HepG2 (cell line): Measurements from ENCODE around the gene STK36. TPM values are rescaled to one million over a fixed set of nuclear protein-coding genes. Genes with fewer than 3 reads are reported as not detected.
A peak's percentile ranks its signal among the peaks of the same experiment; 100 is the strongest.

ENCODE experiments used
- ATF1 ChIP-seq: IDR thresholded peaks from 2 replicates; pipeline ENCODE4 v1.6.1; 2016; ENCODE audit warnings: mild to moderate bottlenecking, control low read depth
- ATF3 ChIP-seq: sonication (generic); formaldehyde crosslinking; IDR thresholded peaks from 2 replicates; pipeline ENCODE4 v1.4.0; 2020; ENCODE audit warnings: missing genetic modification reagents
- BATF2 ChIP-seq: sonication (generic); formaldehyde crosslinking; IDR thresholded peaks from 2 replicates; pipeline ENCODE4 v1.8.0; 2022; ENCODE audit warnings: mild to moderate bottlenecking, missing genetic modification reagents, moderate library complexity
- CBX5 ChIP-seq: sonication (generic); formaldehyde crosslinking; IDR thresholded peaks from 2 replicates; pipeline ENCODE4 v1.4.0; 2020; ENCODE audit warnings: missing genetic modification reagents, borderline replicate concordance
- DRAP1 ChIP-seq: IDR thresholded peaks from 2 replicates; pipeline ENCODE4 v1.6.1; 2016; ENCODE audit warnings: missing genetic modification reagents, missing compliant biosample characterization
- HOXD1 ChIP-seq: sonication (generic); formaldehyde crosslinking; IDR thresholded peaks from 2 replicates; pipeline ENCODE4 v1.5.0; 2020; ENCODE audit warnings: missing genetic modification reagents
- ISL2 ChIP-seq: sonication (generic); formaldehyde crosslinking; IDR thresholded peaks from 2 replicates; pipeline ENCODE4 v1.5.0; 2020; ENCODE audit warnings: missing genetic modification reagents
- KDM4B ChIP-seq: sonication (generic); formaldehyde crosslinking; IDR thresholded peaks from 2 replicates; pipeline ENCODE4 v1.4.0; 2020; ENCODE audit warnings: missing genetic modification reagents
- MEF2D ChIP-seq: sonication (generic); formaldehyde crosslinking; IDR thresholded peaks from 2 replicates; pipeline ENCODE4 v1.5.1; 2020; ENCODE audit warnings: mild to moderate bottlenecking, missing genetic modification reagents
- MTF1 ChIP-seq: sonication (generic); formaldehyde crosslinking; IDR thresholded peaks from 2 replicates; pipeline ENCODE4 v1.5.0; 2020; ENCODE audit warnings: missing genetic modification reagents
- MYC ChIP-seq: sonication (generic); formaldehyde crosslinking; IDR thresholded peaks from 2 replicates; pipeline ENCODE4 v1.9.0; 2021; ENCODE audit warnings: missing genetic modification reagents, borderline replicate concordance
- NFE2 ChIP-seq: sonication (generic); formaldehyde crosslinking; IDR thresholded peaks from 2 replicates; pipeline ENCODE4 v1.4.0; 2020; ENCODE audit warnings: missing genetic modification reagents
- SMAD9 ChIP-seq: sonication (generic); formaldehyde crosslinking; IDR thresholded peaks from 2 replicates; pipeline ENCODE4 v1.5.1; 2020; ENCODE audit warnings: mild to moderate bottlenecking, missing genetic modification reagents
- SMARCC2 ChIP-seq: fragments of 450-650 bp; IDR thresholded peaks from 2 replicates; pipeline ENCODE4 v1.6.1; 2017; ENCODE audit warnings: antibody characterized with exemption, mild to moderate bottlenecking
- ZBTB2 ChIP-seq: sonication (generic); formaldehyde crosslinking; IDR thresholded peaks from 2 replicates; pipeline ENCODE4 v1.8.0; 2022; ENCODE audit warnings: low read depth, missing genetic modification reagents
- ZNF136 ChIP-seq: sonication (generic); formaldehyde crosslinking; IDR thresholded peaks from 2 replicates; pipeline ENCODE4 v1.8.1; 2022; ENCODE audit warnings: low read depth, mild to moderate bottlenecking, moderate library complexity, missing genetic modification reagents
- ZNF235 ChIP-seq: sonication (generic); formaldehyde crosslinking; IDR thresholded peaks from 2 replicates; pipeline ENCODE4 v1.8.1; 2023; ENCODE audit warnings: mild to moderate bottlenecking, missing genetic modification reagents, borderline replicate concordance
- ZNF552 ChIP-seq: sonication (generic); formaldehyde crosslinking; IDR thresholded peaks from 2 replicates; pipeline ENCODE4 v1.9.0; 2022; ENCODE audit warnings: missing genetic modification reagents, mild to moderate bottlenecking, borderline replicate concordance
- ZNF609 ChIP-seq: sonication (generic); formaldehyde crosslinking; IDR thresholded peaks from 2 replicates; pipeline ENCODE4 v1.4.0; 2020; ENCODE audit warnings: mild to moderate bottlenecking, missing genetic modification reagents, borderline replicate concordance
- ZNF7 ChIP-seq: IDR thresholded peaks from 2 replicates; pipeline ENCODE4 v1.6.1; 2016; ENCODE audit warnings: missing biosample characterization, missing genetic modification reagents
- ZNF792 ChIP-seq: IDR thresholded peaks from 2 replicates; pipeline ENCODE4 v1.6.1; 2016
- ZSCAN20 ChIP-seq: sonication (generic); formaldehyde crosslinking; IDR thresholded peaks from 2 replicates; pipeline ENCODE4 v1.4.0; 2020; ENCODE audit warnings: missing genetic modification reagents, mild to moderate bottlenecking, borderline replicate concordance
- ZSCAN31 ChIP-seq: sonication (generic); formaldehyde crosslinking; IDR thresholded peaks from 2 replicates; pipeline ENCODE4 v1.5.0; 2020; ENCODE audit warnings: low read depth, mild to moderate bottlenecking, missing genetic modification reagents
- polyA plus RNA-seq, 8 experiments: library from polyadenylated mRNA; depleted of rRNA in 3 of 8; stranded (reverse) in 7 of 8; unstranded in 1 of 8; fragments of >200 nt; fragmentation: Illumina TruSeq in 4 of 8; extraction: Trizol in 4 of 8; gene quantifications; 2 replicates each; pipeline versions ENCODE4 v1.2.1 to v1.2.3, GENCODE V29; 2011 to 2016; ENCODE audit warnings: low read depth in 4 of 8, missing spikeins in 1 of 8, mixed read lengths in 1 of 8; ENCODE audit not compliant: insufficient read depth in 1 of 8
- total RNA-seq, 5 experiments: library from RNA; depleted of rRNA; stranded (reverse); fragments of >200 nt; fragmentation: Illumina TruSeq; extraction: Trizol; gene quantifications; 2 replicates each; pipeline ENCODE4 v1.2.3, GENCODE V29; 2016; ENCODE audit warnings: low read depth in 1 of 5

The STK36 gene
- total and polyA plus RNA-seq, 2 of the 13 experiments (the other 11 are each of a cell fraction or from before 2014, with no cell fraction given), result 45.9 to 83.5 TPM

- peak; percentile 47; the same call in 1 of the 2 replicates for TF ChIP-seq ZNF609 (CRISPR knock-in tag)
- TF ChIP-seq ZNF792 (CRISPR knock-in tag), result peak; percentile 66; the same call in 1 of the 2 replicates
- TF ChIP-seq HOXD1 (CRISPR knock-in tag), result 0 out of 2 replicates have a peak, but pooled peaks have one; percentile 41
- peak; percentile 97 for TF ChIP-seq MYC (CRISPR knock-in tag)
- TF ChIP-seq MEF2D (CRISPR knock-in tag), result peak; percentile 85; the same call in 1 of the 2 replicates
- TF ChIP-seq SMAD9 (CRISPR knock-in tag), result no peak
- no peak; the same call in 1 of the 2 replicates for TF ChIP-seq ZNF552
- TF ChIP-seq ZSCAN31, result no peak; the same call in 1 of the 2 replicates
- TF ChIP-seq NFE2 (CRISPR knock-in tag), result no peak
- TF ChIP-seq MTF1 (CRISPR knock-in tag), result peak; percentile 46; the same call in 1 of the 2 replicates
- TF ChIP-seq DRAP1 (CRISPR knock-in tag), result peak; percentile 86
- no peak for TF ChIP-seq ZNF7 (CRISPR knock-in tag)
- TF ChIP-seq ZSCAN20 (CRISPR knock-in tag), result 0 out of 2 replicates have a peak, but pooled peaks have one; percentile 76
- TF ChIP-seq ATF3, result 0 out of 2 replicates have a peak, but pooled peaks have one; percentile 8
- TF ChIP-seq ZBTB2 (CRISPR knock-in tag), result no peak
- TF ChIP-seq ZNF235 (CRISPR knock-in tag), result peak; percentile 90
- peak; percentile 73; the same call in 1 of the 2 replicates for TF ChIP-seq CBX5 (CRISPR knock-in tag)
- peak; percentile 61; the same call in 1 of the 2 replicates for TF ChIP-seq ISL2 (CRISPR knock-in tag)
- TF ChIP-seq BATF2 (CRISPR knock-in tag), result no peak; the same call in 1 of the 2 replicates
- TF ChIP-seq KDM4B, result no peak; the same call in 1 of the 2 replicates
- TF ChIP-seq SMARCC2, result no peak
- peak; percentile 59; the same call in 1 of the 2 replicates for TF ChIP-seq ATF1 (CRISPR knock-in tag)
- peak; percentile 86; the same call in 1 of the 2 replicates for TF ChIP-seq ZNF136 (CRISPR knock-in tag)
Measured at GRCh38 chr2:218659258-218659987, 12.5 kb upstream of the STK36 start, which contains the start of the genes BCS1L and ZNF142 (continued).
